K562 (cell line): Measurements from ENCODE around the gene ZNF740. TPM values are rescaled to one million over a fixed set of nuclear protein-coding genes. Genes with fewer than 3 reads are reported as not detected.
A peak's percentile ranks its signal among the peaks of the same experiment; 100 is the strongest.

ENCODE experiments used
- ATF7 ChIP-seq: fragments of 450-650 bp; IDR thresholded peaks from 2 replicates; pipeline ENCODE4 v1.7.1; 2014; ENCODE audit warnings: mild to moderate bottlenecking, moderate library complexity
- CXXC5 ChIP-seq: fragments of 250-450 bp; sonication (Bioruptor Pico); IDR thresholded peaks from 2 replicates; pipeline ENCODE4 v1.8.0; 2022; ENCODE audit warnings: inconsistent platforms, mild to moderate bottlenecking, moderate library complexity
- ETV1 ChIP-seq: fragments of 450-650 bp; conservative IDR thresholded peaks from 2 replicates; pipeline ENCODE4 v1.6.1; 2016; ENCODE audit warnings: missing genetic modification characterization, control low read depth, low read depth, missing compliant biosample characterization
- HDAC2 ChIP-seq: fragments of 450-650 bp; IDR thresholded peaks from 2 replicates; pipeline ENCODE4 v1.6.1; 2016; ENCODE audit warnings: mild to moderate bottlenecking
- HMGN3 ChIP-seq: IDR thresholded peaks from 2 replicates; pipeline ENCODE4 v1.6.1; 2011; ENCODE audit warnings: borderline replicate concordance, low read depth, mild to moderate bottlenecking, mixed read lengths, low read length; ENCODE audit not compliant: insufficient read length; ENCODE audit errors: extremely low read depth
- MAZ ChIP-seq, 2 experiments: fragments of 450-650 bp in 1 of 2; sonication (generic) in 1 of 2; formaldehyde crosslinking; IDR thresholded peaks in 1 of 2; conservative IDR thresholded peaks in 1 of 2; 2 replicates each; pipeline versions ENCODE4 v1.4.0 to v1.5.0; 2020; ENCODE audit warnings: mild to moderate bottlenecking in 1 of 2, missing genetic modification reagents in 1 of 2
- MEIS2 ChIP-seq: fragments of 450-650 bp; IDR thresholded peaks from 2 replicates; pipeline ENCODE4 v1.6.1; 2014; ENCODE audit warnings: mild to moderate bottlenecking; ENCODE audit not compliant: partially characterized antibody
- MYC ChIP-seq, 2 experiments: fragments of 250-450 bp in 1 of 2; sonication (Bioruptor Pico) in 1 of 2; IDR thresholded peaks; 2 replicates each; pipeline versions ENCODE4 v1.5.1 to v1.6.1; 2012 to 2021; ENCODE audit warnings: low read depth in 2 of 2, borderline replicate concordance in 1 of 2, improper control_type of control experiment in 1 of 2, low read length in 1 of 2, mild to moderate bottlenecking in 1 of 2, moderate library complexity in 1 of 2
- NFRKB ChIP-seq: fragments of 450-650 bp; IDR thresholded peaks from 2 replicates; pipeline ENCODE4 v1.6.1; 2016; ENCODE audit warnings: low read depth
- NR2C2 ChIP-seq, 2 experiments: fragments of 200-800 bp in 1 of 2; sonication (Bioruptor generic) in 1 of 2; sonication (generic) in 1 of 2; formaldehyde crosslinking in 1 of 2; IDR thresholded peaks; 2 replicates each; pipeline versions ENCODE4 v1.6.1 to v1.8.0; 2016 to 2022; ENCODE audit warnings: mild to moderate bottlenecking in 1 of 2, missing compliant biosample characterization in 1 of 2, missing genetic modification characterization in 1 of 2, missing genetic modification reagents in 1 of 2
- PCBP1 ChIP-seq: fragments of 200-400 bp; formaldehyde crosslinking; IDR thresholded peaks from 2 replicates; pipeline ENCODE4 v1.6.1; 2018; ENCODE audit warnings: mild to moderate bottlenecking, low read depth, low read length; ENCODE audit not compliant: poor library complexity, severe bottlenecking
- PTBP1 ChIP-seq: fragments of 200-400 bp; formaldehyde crosslinking; IDR thresholded peaks from 2 replicates; pipeline ENCODE4 v1.6.1; 2017; ENCODE audit warnings: low read depth, low read length
- SETDB1 ChIP-seq: IDR thresholded peaks from one replicate; pipeline ENCODE4 v1.6.1; 2012; ENCODE audit warnings: low read length, control low read depth, inconsistent platforms
- SLC30A9 ChIP-seq: fragments of 250-450 bp; sonication (Bioruptor Pico); IDR thresholded peaks from 2 replicates; pipeline ENCODE4 v1.8.0; 2022; ENCODE audit warnings: mild to moderate bottlenecking, moderate library complexity
- SMARCA4 ChIP-seq: fragments of 450-650 bp; IDR thresholded peaks from 2 replicates; pipeline ENCODE4 v1.6.1; 2016
- TARDBP ChIP-seq: fragments of 450-650 bp; IDR thresholded peaks from 2 replicates; pipeline ENCODE4 v1.6.1; 2016
- ZNF140 ChIP-seq: fragments of 250-450 bp; sonication (Bioruptor Pico); IDR thresholded peaks from 2 replicates; pipeline ENCODE4 v1.8.0; 2021; ENCODE audit warnings: moderate library complexity, mild to moderate bottlenecking, inconsistent platforms
- ZNF354B ChIP-seq: fragments of 250-450 bp; sonication (Bioruptor Pico); IDR thresholded peaks from 2 replicates; pipeline ENCODE4 v1.4.0; 2020
- ZNF584 ChIP-seq: fragments of 200-800 bp; sonication (Bioruptor generic); IDR thresholded peaks from 2 replicates; pipeline ENCODE4 v1.6.1; 2016; ENCODE audit warnings: low read depth, mild to moderate bottlenecking, missing genetic modification characterization, missing compliant biosample characterization
- ZNF644 ChIP-seq: fragments of 200-800 bp; sonication (Bioruptor generic); IDR thresholded peaks from 2 replicates; pipeline ENCODE4 v1.6.1; 2016; ENCODE audit warnings: low read depth, missing genetic modification characterization, missing compliant biosample characterization
- ZNF766 ChIP-seq: fragments of 200-800 bp; sonication (Bioruptor generic); conservative IDR thresholded peaks from 2 replicates; pipeline ENCODE4 v1.6.1; 2016; ENCODE audit warnings: missing genetic modification characterization, missing compliant biosample characterization
- polyA plus RNA-seq, 8 experiments: library from polyadenylated mRNA; depleted of rRNA in 4 of 8; stranded (reverse) in 5 of 8; unstranded in 3 of 8; fragments of >200 nt; fragmentation: Nextera tagmentation in 2 of 8; fragmentation: Illumina TruSeq in 1 of 8; extraction: Ambion mirVana in 2 of 8; extraction: Trizol in 1 of 8; gene quantifications; 2 replicates each; pipeline versions ENCODE4 v1.2.1 to v1.2.3, GENCODE V29; 2011 to 2014; ENCODE audit warnings: inconsistent platforms in 1 of 8, missing spikeins in 1 of 8
- total RNA-seq, 7 experiments: library from RNA; depleted of rRNA in 6 of 7; stranded (reverse); fragments of >200 nt in 6 of 7; fragmentation: Illumina TruSeq in 2 of 7; extraction: Trizol in 2 of 7; gene quantifications; 2 replicates each; pipeline versions ENCODE4 v1.2.1 to v1.2.3, GENCODE V29; 2011 to 2021; ENCODE audit warnings: low replicate concordance in 1 of 7
- TF ChIP-seq, protein P1 (sequence below): sonication (generic); formaldehyde crosslinking; IDR thresholded peaks from 2 replicates; pipeline ENCODE4 v1.8.0; 2022; ENCODE audit warnings: missing genetic modification reagents, mild to moderate bottlenecking, moderate library complexity, borderline replicate concordance

The ZNF740 gene
- total and polyA plus RNA-seq, 9 of the 15 experiments (the other 6 are each of a cell fraction or from before 2014, with no cell fraction given): 0.57 to 46.4 (median 18.6) TPM

DNA sequence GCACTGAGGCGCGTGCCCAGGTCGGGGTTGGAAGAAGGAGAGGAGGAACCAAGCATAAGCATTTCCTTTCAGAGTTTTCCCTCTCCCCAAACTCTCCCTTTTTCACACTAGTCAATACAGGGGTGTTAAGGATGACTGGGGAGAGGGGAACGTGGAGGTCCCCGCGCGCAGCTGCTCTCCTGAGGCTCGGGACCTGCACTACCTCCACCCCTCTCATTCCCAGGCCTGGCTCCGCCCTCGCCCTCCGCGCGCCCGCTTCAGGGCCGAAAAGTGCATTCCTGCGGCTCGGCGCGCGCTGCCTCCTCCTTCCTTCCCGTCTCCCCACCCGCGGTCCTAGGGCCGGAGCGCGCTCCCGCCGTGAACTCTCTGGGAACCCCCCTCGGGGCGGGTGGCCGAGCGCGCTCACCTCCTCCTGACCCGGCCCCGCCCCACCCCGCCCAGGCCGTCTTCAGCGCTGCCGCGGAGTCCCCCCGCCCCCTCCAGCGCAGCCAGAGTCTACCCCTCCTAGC is 40.2 kb downstream of the ZNF740 start (continued):
- TF ChIP-seq SLC30A9 (CRISPR knock-in tag) (no peak), PTBP1 (no peak), MEIS2 (no peak), HDAC2 (no peak; the same call in 1 of the 2 replicates), MYC (IDR thresholded peaks at IDR 0.05; ENCODE audit: low read depth, low read length) (no peak), MYC (CRISPR knock-in tag; IDR thresholded peaks at IDR 0.05; ENCODE audit: borderline replicate concordance, low read depth) (peak; percentile 68; the same call in 1 of the 2 replicates), ZNF644 (tag) (no peak), SMARCA4 (0 out of 2 replicates have a peak, but pooled peaks have one; percentile 12), ZNF584 (CRISPR knock-in tag) (0 out of 2 replicates have a peak, but pooled peaks have one; percentile 57), ZNF354B (CRISPR knock-in tag) (no peak), HMGN3 (peak; percentile 60), ETV1 (tag) (no peak), SETDB1 (no peak), ZNF140 (CRISPR knock-in tag) (no peak), NFRKB (no peak), TARDBP (no peak), MAZ (CRISPR knock-in tag; conservative IDR thresholded peaks at IDR 0.05 in 1 of 2, IDR thresholded peaks at IDR 0.05 in 1 of 2) (peak in 1 of 2 experiments; percentile 98; a peak in 3 of 4 replicates), PCBP1 (peak; percentile 26), ZNF766 (CRISPR knock-in tag) (0 out of 2 replicates have a peak, but pooled peaks have one; percentile 39), NR2C2 (CRISPR knock-in tag; IDR thresholded peaks at IDR 0.05) (no peak), NR2C2 (tag; IDR thresholded peaks at IDR 0.05) (peak; percentile 74), CXXC5 (CRISPR knock-in tag) (peak; percentile 37; the same call in 1 of the 2 replicates), ATF7 (peak; percentile 39; the same call in 1 of the 2 replicates)
- TF ChIP-seq, protein P1, sequence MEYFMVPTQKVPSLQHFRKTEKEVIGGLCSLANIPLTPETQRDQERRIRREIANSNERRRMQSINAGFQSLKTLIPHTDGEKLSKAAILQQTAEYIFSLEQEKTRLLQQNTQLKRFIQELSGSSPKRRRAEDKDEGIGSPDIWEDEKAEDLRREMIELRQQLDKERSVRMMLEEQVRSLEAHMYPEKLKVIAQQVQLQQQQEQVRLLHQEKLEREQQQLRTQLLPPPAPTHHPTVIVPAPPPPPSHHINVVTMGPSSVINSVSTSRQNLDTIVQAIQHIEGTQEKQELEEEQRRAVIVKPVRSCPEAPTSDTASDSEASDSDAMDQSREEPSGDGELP: peak; percentile 36; the same call in 1 of the 2 replicates
